Stomach (tissue), 4 donors: Measurements from ENCODE around the gene HSPA12A.

Experiments used
- CTCF ChIP-seq, 7 experiments: fragments of 450-650 bp in 4 of 7; fragments of 200-600 bp in 3 of 7; sonication (generic) in 3 of 7; IDR thresholded peaks; one replicate each; pipeline ENCODE4 v1.5.1; 2016 to 2019; ENCODE audit warnings: antibody characterized with exemption in 7 of 7, control low read depth in 2 of 7, mild to moderate bottlenecking in 1 of 7
- POLR2A ChIP-seq, 4 donors: fragments of 450-650 bp; IDR thresholded peaks; one replicate each; pipeline ENCODE4 v1.6.1; 2016; ENCODE audit warnings: antibody characterized with exemption in 4 of 4, control low read depth in 2 of 4, mild to moderate bottlenecking in 1 of 4, moderate library complexity in 1 of 4

- TF ChIP-seq CTCF (IDR thresholded peaks at IDR 0.05) (no peak), POLR2A (IDR thresholded peaks at IDR 0.05) (no peak)
Measured at GRCh38 chr10:116654816-116655215, 87.5 kb downstream of the HSPA12A start.
